Suprapubic skin (tissue), 4 donors: Measurements from ENCODE around the gene BHLHE41.

Experiments used
- CTCF ChIP-seq, 2 donors: fragments of 200-600 bp in 1 of 2; fragments of 450-650 bp in 1 of 2; sonication (generic) in 1 of 2; IDR thresholded peaks; one replicate each; pipeline ENCODE4 v1.5.1; 2016 to 2019; ENCODE audit warnings: antibody characterized with exemption in 2 of 2, mild to moderate bottlenecking in 1 of 2, moderate library complexity in 1 of 2
- EP300 ChIP-seq: sonication (generic); formaldehyde crosslinking; IDR thresholded peaks from one replicate; pipeline ENCODE4 v1.6.1; 2017; ENCODE audit warnings: antibody characterized with exemption
- POLR2A ChIP-seq, 2 donors: fragments of 450-650 bp; IDR thresholded peaks; one replicate each; pipeline ENCODE4 v1.6.1; 2017; ENCODE audit warnings: antibody characterized with exemption in 2 of 2, mild to moderate bottlenecking in 2 of 2, moderate library complexity in 2 of 2
- POLR2AphosphoS5 ChIP-seq, 3 donors: sonication (generic); formaldehyde crosslinking; IDR thresholded peaks; one replicate each; pipeline ENCODE4 v1.6.1; 2017; ENCODE audit warnings: antibody characterized with exemption in 3 of 3

- TF ChIP-seq CTCF (IDR thresholded peaks at IDR 0.05) (no peak), POLR2A (IDR thresholded peaks at IDR 0.05) (no peak), EP300 (no peak), POLR2AphosphoS5 (IDR thresholded peaks at IDR 0.05) (no peak)
Observed at GRCh38 chr12:26152507-26153102, 27.8 kb upstream of the BHLHE41 start.
